Activated CD4-positive, alpha-beta T cell treated with anti-CD3 and anti-CD28 coated beads, Interleukin-2, Interleukin-4, amounts not matched to agents 100 ng/mL and 50 ng/mL, durations not matched to agents 16 hours and 8 hours (primary cell): Measurements from ENCODE around the gene ANKAR.
"Not testable (repeated sequence)": the region's sequence is repeated elsewhere in the genome, so short reads cannot be mapped to it uniquely, and the experiment has no call there.

Source experiments
- DNase-seq: peaks from one replicate; pipeline ENCODE4 v3.0.0-alpha.2; 2020; ENCODE audit warnings: low spot score

Gene ANKAR

DNA sequence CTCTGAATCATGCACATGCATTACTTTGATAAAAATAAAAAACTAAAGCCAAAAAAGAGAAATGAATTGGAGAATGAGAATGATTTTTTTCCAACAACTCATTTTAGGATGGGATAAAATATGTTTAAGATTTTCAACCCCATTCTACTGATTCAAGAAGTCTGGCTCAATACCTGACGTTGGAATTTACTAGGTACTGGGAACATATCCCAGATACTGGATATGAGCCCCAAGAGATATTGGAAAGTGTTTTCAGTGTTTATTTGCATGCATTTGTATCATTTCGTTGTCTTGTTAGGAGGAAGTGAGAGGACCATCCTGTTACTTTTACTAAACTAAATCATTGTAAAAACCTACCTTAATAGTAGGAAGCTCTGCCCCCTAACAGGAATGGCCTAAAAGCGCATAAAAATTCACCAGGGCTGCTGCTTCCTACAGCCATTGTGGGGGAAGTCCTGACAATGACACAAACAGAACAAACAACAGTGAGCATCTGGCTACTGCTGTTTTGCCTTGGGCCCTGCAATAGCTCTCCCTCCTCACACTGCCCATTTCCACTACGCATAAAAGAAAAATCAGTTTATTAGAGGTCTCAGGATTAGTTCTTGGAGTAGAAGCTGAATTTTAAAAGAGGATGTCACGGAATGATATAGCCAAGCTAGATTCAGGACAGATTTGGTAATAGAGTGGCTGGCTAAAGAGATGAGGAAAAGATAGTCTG lies 35.2 kb downstream of the ANKAR start:
- DNase-seq: no peak

DNA sequence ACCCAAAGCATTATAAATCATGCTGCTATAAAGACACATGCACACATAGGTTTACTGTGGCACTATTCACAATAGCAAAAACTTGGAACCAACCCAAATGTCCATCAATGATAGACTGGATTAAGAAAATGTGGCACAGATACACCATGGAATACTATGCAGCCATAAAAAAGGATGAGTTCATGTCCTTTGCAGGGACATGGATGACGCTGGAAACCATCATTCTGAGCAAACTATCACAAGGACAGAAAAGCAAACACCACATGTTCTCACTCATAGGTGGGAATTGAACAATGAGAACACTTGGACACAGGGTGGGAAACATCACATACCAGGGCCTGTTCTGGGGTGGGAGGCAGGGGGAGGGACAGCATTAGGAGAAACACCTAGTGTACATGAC lies 43.1 kb downstream of the ANKAR start:
- not testable (repeated sequence) for DNase-seq

DNA sequence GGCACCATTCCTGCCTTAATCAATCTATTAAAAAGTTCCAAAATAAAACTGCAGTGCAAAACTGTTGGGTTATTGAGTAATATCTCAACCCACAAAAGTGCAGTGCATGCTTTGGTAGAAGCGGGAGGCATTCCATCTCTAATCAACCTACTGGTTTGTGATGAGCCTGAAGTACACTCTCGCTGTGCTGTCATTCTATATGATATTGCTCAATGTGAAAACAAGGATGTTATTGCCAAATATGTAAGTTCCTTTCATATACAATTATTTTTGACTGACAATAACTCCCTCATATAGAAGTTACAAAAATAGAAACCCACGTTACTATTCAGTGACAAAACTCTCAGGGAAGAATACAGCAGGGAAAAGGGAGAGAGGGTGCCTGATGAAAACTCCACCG lies 45.1 kb downstream of the ANKAR start:
- DNase-seq: no peak

DNA sequence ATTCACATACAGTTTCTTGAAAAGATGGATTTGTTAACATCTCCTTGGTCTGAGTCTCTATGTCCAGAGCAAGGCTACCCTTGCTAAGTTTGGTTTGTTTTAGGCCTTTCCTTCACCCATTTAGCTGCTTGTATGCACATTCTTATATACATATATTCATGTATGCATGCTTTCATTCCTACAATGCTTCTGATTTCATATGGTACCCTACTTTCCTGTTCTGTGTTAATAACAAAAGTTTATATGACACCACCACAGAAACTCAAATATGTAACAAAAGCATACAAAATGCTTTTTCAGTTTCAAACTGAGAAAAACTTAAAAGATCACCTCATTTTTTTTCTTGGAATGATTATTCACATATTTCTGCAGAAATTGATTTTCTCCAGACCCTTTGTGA lies 48.7 kb downstream of the ANKAR start:
- peak; percentile 56 for DNase-seq
